CD1c-positive myeloid dendritic cell (primary cell): Measurements from ENCODE around the gene SPSB4.

Source experiments
- DNase-seq: peaks from one replicate; pipeline ENCODE4 v3.0.0-alpha.2; 2016; ENCODE audit errors: extremely low spot score

Gene SPSB4

GRCh38 chr3:141152130-141152529 lies 101.0 kb downstream of the SPSB4 start:
- DNase-seq: no peak

GRCh38 chr3:141152801-141153678 lies 101.9 kb downstream of the SPSB4 start:
- DNase-seq: no peak

DNA sequence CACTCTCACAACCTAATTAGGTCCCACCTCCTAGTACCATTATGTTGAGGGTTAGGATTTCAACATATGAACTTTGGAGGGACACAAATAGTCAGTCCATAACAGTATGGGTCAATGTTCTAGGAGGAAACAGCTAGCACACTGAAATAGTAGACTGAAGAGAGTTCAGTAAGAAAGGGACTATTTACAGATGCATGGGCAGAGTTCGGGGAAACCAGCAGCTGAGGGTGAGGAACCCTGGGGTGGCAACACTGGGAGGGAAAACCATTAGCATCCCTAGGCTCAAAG lies 102.5 kb downstream of the SPSB4 start:
- no peak for DNase-seq

GRCh38 chr3:141164852-141165251 lies 113.7 kb downstream of the SPSB4 start:
- DNase-seq: no peak

- DNase-seq: no peak
Observed at GRCh38 chr3:141167681-141168080, 116.5 kb downstream of the SPSB4 start.

- DNase-seq: no peak
Observed at GRCh38 chr3:141170678-141171295, 119.6 kb downstream of the SPSB4 start.

GRCh38 chr3:141174674-141175073 lies 123.5 kb downstream of the SPSB4 start:
- no peak for DNase-seq

DNA sequence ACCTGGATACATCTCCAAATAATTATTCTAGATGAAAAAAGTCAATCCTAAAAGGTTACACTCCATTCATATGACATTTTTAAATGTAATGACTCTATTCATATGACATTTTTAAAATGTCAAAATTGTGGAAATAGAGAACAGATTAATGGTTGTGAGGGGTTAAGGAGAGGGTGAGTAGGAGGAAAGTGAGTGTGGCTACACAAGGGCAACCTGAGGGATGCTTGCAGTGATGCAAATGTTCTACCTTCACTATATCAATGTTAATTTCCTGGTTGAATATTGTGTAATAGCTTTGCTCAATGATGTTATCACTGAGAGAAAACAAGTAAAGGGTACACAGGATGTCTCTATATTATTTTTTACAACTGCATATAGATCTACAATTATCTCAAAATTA lies 125.6 kb downstream of the SPSB4 start:
- DNase-seq: no peak

GRCh38 chr3:141178026-141178425 lies 126.9 kb downstream of the SPSB4 start:
- DNase-seq: no peak

GRCh38 chr3:141178551-141178950 lies 127.4 kb downstream of the SPSB4 start:
- no peak for DNase-seq

GRCh38 chr3:141179983-141180382 lies 128.8 kb downstream of the SPSB4 start:
- no peak for DNase-seq

DNA sequence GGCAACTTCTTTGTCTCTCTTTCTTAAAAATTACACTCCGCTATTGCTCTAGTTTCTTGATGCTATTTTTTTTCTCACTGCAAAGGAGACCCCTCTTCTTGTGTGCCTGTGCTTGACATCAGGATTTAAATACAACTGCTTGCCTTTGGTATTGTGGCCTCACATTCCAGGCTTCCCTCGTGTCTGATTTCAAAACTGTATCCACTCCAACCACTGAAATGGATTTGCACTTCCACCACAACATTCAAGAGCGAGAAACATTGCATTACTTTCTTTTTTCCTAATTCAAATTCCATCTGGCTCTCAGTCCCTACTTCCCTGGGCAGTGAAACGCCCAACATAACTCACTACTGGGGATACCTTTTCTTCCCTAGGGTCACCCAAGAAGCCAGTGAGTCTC lies 130.0 kb downstream of the SPSB4 start:
- no peak for DNase-seq

- DNase-seq: no peak
Observed at GRCh38 chr3:141181819-141182218, 130.7 kb downstream of the SPSB4 start.

DNA sequence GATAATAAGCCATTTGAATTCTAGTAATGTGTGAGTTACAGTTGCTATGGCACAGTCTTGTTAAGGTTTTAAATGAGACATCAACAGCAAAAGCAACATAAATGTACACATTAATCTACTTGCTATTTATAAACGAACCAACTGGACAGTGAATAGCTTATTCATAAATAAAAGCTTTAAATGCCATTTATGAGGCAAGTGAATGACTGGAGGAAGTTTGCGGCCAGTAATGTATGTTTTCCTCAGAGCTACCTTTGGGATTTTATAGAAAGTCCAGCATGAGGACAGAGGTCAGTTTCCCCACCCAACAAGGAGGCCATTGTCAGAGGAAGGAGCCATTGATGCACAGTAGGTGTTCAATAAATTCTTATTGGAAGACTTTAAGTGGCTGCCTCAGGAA lies 132.5 kb downstream of the SPSB4 start:
- DNase-seq: no peak

DNA sequence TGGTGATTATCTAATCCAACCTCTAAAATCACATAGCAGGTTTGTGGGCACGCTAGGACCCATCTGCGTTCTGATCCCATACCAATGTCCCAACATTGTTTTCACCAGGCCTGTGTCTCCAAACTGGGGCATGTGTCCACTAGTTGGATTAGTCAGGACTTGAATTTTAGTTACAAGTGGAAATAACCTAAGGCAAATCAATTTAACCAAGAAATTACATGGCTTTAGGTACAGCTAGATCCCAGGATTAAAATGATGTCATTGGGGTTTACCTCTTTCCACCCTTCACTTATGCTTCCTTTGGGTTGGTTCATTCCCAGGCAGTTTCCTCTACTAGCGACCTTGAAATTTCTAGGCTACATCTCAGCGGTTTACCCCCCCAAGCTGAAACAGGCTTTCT lies 133.3 kb downstream of the SPSB4 start:
- DNase-seq: no peak

DNA sequence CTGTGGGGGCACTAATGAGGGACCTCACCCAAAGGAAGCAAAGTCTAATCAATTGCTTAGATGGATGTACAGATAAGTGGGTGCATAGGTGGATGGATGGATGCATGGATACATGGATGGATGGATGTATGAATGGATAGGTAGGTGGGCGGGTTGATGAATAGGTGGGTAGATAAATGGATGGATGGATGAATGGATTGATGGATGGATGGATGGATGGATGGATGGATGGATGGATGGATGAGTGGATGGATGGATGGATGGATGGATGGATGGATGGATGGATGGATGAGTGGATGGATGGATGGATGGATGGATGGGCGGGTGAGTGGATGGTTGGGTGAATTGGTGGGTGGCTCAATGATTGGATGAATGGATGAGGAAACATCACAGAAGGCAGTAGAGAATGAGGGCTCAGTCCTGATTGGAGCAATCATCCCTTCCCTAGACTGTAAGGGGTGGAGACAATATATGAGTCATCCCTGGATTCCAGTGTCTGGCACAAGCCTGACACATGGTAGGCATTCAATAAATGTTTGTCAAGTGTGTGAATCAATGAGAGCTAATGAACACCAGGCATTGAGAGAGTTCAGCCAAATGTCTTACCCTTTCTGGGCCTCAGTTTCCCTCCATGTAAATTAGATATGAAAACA lies 140.1 kb downstream of the SPSB4 start:
- DNase-seq: no peak

DNA sequence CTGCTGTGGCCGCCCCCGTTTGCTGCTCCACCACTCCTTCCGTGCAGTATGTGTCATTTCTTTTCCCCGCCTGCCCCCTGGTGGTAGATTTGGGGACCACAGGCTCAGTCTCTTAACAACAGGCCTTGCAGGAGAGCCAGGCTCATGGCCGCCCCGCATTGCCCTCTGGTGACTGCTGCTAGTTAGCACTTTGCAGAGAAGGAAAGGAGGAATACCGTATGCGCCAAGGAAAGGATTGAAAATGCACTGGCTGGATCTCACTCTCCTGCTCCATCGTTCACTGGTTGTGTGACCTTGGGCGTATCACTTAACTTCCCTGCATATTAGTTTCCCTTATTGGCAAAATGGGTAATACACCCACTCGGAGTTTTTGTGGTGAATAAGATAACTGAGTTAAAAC lies 141.2 kb downstream of the SPSB4 start:
- peak; percentile 95 for DNase-seq

DNA sequence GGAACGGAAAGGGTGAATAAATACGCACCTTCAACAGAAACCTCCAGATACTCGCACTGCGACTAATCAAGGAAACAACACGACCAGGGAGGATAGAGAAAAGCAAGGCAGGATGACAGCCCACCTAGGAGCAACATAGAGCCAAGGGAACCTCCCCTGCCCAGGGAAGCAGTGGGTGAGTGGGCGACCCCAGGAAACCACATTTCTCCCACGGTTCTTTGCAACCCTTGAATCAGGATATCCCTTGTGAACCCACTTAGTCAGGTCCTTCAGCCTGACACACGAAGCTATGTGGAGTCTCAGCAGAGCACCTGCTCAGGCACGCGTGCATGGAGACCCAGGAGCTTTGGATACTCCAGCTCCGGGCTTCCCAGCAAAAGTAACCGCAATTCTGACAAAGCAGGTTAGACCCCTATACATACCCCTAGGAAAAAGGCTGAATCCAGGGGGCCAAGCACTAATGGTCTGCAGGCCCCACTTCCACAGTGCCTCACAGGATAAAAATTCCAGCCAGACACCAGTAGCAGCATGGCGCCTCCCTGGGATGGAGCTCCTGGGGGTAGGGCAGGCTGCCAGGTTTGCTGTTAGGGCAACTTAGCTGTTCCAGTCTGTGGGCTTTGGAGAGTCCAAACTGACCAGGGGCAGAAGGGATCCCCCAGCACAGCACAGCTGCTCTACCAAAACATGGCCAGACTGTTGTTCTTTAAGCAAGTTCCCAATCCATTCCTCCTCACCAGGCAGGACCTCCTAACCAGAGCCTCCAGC lies 142.1 kb downstream of the SPSB4 start:
- peak; percentile 12 for DNase-seq
